Measurements from ENCODE around the gene COL15A1. TPM values are rescaled to one million over a fixed set of nuclear protein-coding genes. Genes with fewer than 3 reads are reported as not detected.

COL15A1 gene
- polyA plus RNA-seq, 1 experiment, result 3.2 TPM

GRCh38 chr9:99109522-99109921 is 165.8 kb downstream of the COL15A1 start:
- ChIA-PET POLR2A (no interaction called here), CTCF (no interaction called here)
- no peaks in the 10 kb centered on the region for H3K27me3 ChIP-seq (ENCODE audit: control insufficient read depth, insufficient read depth, low read length)
- no peak for TF ChIP-seq CTCF (IDR thresholded peaks at IDR 0.05; ENCODE audit: low read depth, low read length)
- no peak overlapping the region for H3K27ac ChIP-seq (ENCODE audit: low read depth, low read length)
- H3K4me3 ChIP-seq (ENCODE audit: low read depth, low read length), result no peak overlapping the region
- no peaks in the 10 kb centered on the region for H3K9me3 ChIP-seq (ENCODE audit: control insufficient read depth, insufficient read depth, low read length)
- no peak for DNase-seq (ENCODE audit: low read depth, low spot score)

- no peak overlapping the region for H3K27ac ChIP-seq (ENCODE audit: low read depth, low read length)
- no peak for TF ChIP-seq CTCF (IDR thresholded peaks at IDR 0.05; ENCODE audit: low read depth, low read length)
- CTCF ChIA-PET, result interaction anchor here (0.9 kb wide), 1 partner anchor 8 kb away, joined by 3 read pairs; the partner anchor contains the start of gene TGFBR1
- POLR2A ChIA-PET, result no interaction called here
- no peak overlapping the region for H3K4me3 ChIP-seq (ENCODE audit: low read depth, low read length)
- DNase-seq (ENCODE audit: low read depth, low spot score), result no peak
- no peaks in the 10 kb centered on the region for H3K9me3 ChIP-seq (ENCODE audit: control insufficient read depth, insufficient read depth, low read length)
- no peaks in the 10 kb centered on the region for H3K27me3 ChIP-seq (ENCODE audit: control insufficient read depth, insufficient read depth, low read length)
Measured at GRCh38 chr9:99112750-99113413, 169.2 kb downstream of the COL15A1 start.

GRCh38 chr9:99113414-99114048 is 169.8 kb downstream of the COL15A1 start:
- ChIA-PET POLR2A (interaction anchor here (0.6 kb wide), 1 partner anchor 11 kb away, joined by 3 read pairs; no protein-coding TSS in a partner anchor), CTCF (interaction anchor here (0.8 to 1.2 kb wide), 2 partner anchors 115 to 265 kb away, joined by 3 read pairs; no protein-coding TSS in a partner anchor)
- TF ChIP-seq CTCF (IDR thresholded peaks at IDR 0.05; ENCODE audit: low read depth, low read length), result no peak
- no peaks in the 10 kb centered on the region for H3K27me3 ChIP-seq (ENCODE audit: control insufficient read depth, insufficient read depth, low read length)
- H3K9me3 ChIP-seq (ENCODE audit: control insufficient read depth, insufficient read depth, low read length), result no peaks in the 10 kb centered on the region
- DNase-seq (ENCODE audit: low read depth, low spot score), result no peak
- H3K4me3 ChIP-seq (ENCODE audit: low read depth, low read length), result no peak overlapping the region
- H3K27ac ChIP-seq (ENCODE audit: low read depth, low read length), result no peak overlapping the region

- TF ChIP-seq CTCF (IDR thresholded peaks at IDR 0.05; ENCODE audit: low read depth, low read length), result no peak
- POLR2A ChIA-PET, result interaction anchor here (0.6 kb wide), 1 partner anchor 11 kb away, joined by 3 read pairs; no protein-coding TSS in a partner anchor
- Histone ChIP-seq H3K27me3 (ENCODE audit: control insufficient read depth, insufficient read depth, low read length) (no peaks in the 10 kb centered on the region), H3K4me3 (ENCODE audit: low read depth, low read length) (no peak overlapping the region), H3K27ac (ENCODE audit: low read depth, low read length) (no peak overlapping the region), H3K9me3 (ENCODE audit: control insufficient read depth, insufficient read depth, low read length) (no peaks in the 10 kb centered on the region)
- no peak for DNase-seq (ENCODE audit: low read depth, low spot score)
- CTCF ChIA-PET, result interaction anchor here (0.8 to 1.2 kb wide), 2 partner anchors 115 to 266 kb away, joined by 3 read pairs; no protein-coding TSS in a partner anchor
Measured at GRCh38 chr9:99114049-99114440, 170.3 kb downstream of the COL15A1 start.

GRCh38 chr9:99114846-99115500 is 171.3 kb downstream of the COL15A1 start:
- Histone ChIP-seq H3K27ac (ENCODE audit: low read depth, low read length) (no peak overlapping the region), H3K4me3 (ENCODE audit: low read depth, low read length) (no peak overlapping the region), H3K9me3 (ENCODE audit: control insufficient read depth, insufficient read depth, low read length) (no peaks in the 10 kb centered on the region), H3K27me3 (ENCODE audit: control insufficient read depth, insufficient read depth, low read length) (no peaks in the 10 kb centered on the region)
- no peak for TF ChIP-seq CTCF (IDR thresholded peaks at IDR 0.05; ENCODE audit: low read depth, low read length)
- no peak for DNase-seq (ENCODE audit: low read depth, low spot score)
- ChIA-PET CTCF (no interaction called here), POLR2A (no interaction called here)

Measured in AG04450 (cell line).